ENCODE results near the gene PRIM2.
"Not testable (repeated sequence)": the region's sequence is repeated elsewhere in the genome, so short reads cannot be mapped to it uniquely, and the experiment has no call there.

DNA sequence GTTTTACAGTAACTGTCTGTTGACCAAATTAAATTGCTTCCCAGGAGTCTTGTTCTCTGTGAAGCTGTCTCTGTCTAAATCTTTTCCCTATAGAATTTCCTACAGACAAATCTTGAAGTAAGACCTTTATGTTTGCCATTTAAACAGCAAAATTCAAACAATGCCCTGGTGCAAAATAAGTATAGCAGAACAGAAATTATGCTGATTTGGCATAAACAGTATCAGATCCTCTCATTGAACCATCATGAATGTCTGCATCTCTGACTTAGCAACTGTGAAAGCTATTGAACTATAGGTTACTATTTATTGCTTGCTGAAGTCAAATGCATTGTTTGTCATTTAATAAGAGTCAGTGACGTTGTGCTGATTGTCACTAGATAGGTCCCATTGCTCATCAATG lies 123.3 kb downstream of the PRIM2 start:
- TF ChIP-seq EZH2 (IDR thresholded peaks at IDR 0.05; ENCODE audit: borderline replicate concordance) = not testable (repeated sequence)
- TF ChIP-seq, protein P1, sequence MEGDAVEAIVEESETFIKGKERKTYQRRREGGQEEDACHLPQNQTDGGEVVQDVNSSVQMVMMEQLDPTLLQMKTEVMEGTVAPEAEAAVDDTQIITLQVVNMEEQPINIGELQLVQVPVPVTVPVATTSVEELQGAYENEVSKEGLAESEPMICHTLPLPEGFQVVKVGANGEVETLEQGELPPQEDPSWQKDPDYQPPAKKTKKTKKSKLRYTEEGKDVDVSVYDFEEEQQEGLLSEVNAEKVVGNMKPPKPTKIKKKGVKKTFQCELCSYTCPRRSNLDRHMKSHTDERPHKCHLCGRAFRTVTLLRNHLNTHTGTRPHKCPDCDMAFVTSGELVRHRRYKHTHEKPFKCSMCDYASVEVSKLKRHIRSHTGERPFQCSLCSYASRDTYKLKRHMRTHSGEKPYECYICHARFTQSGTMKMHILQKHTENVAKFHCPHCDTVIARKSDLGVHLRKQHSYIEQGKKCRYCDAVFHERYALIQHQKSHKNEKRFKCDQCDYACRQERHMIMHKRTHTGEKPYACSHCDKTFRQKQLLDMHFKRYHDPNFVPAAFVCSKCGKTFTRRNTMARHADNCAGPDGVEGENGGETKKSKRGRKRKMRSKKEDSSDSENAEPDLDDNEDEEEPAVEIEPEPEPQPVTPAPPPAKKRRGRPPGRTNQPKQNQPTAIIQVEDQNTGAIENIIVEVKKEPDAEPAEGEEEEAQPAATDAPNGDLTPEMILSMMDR (IDR thresholded peaks at IDR 0.05; ENCODE audit: poor library complexity) = not testable (repeated sequence)

Data from hepatocyte (in vitro differentiated cells).